ENCODE results near the gene SIGLEC1. TPM values are rescaled to one million over a fixed set of nuclear protein-coding genes. Genes with fewer than 3 reads are reported as not detected.

Gene SIGLEC1
- total and polyA plus RNA-seq, 2 of the 8 experiments (the other 6 are each of a cell fraction or from before 2014, with no cell fraction given), result 0.02 TPM; not detected in 1

DNA sequence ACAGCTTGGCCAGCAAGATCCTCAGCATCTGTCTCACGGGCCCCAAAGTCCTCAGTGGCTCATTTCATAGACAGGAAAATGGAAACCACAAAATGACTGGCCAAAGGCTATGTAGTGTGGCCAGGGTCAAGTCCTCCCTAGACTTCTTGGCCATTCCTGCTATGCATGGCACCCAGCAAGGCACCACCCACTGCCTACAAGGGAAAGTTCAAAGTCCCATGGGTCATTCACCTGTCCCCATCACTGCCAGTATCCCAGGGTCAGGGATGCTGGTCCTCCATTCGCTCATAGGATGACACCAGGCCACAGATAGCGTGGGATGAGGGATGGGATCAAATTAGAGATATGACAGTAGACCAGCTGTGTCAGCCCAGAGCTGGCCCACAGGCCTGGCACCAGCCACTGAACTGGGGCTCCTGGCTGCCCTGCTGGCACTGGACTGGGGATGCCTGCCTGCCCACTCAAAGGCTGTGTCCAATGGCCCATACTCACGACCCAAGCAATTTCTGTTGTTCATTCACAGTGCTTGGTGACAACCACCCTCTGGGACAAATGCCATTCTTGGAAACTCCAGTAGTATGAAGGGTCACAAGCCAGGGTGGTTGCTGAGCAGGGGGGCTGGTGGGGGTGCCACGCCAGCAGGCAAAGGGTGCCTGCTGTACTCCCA is 43.5 kb upstream of the SIGLEC1 start (continued):
- no peak for TF ChIP-seq NRF1 (IDR thresholded peaks at IDR 0.05; ENCODE audit: low read depth, low read length)
- TF ChIP-seq CBX8 (IDR thresholded peaks at IDR 0.05; ENCODE audit: borderline replicate concordance, low read depth, low read length), result no peak
- TF ChIP-seq CEBPB (IDR thresholded peaks at IDR 0.05; ENCODE audit: low read depth, low read length), result no peak
- no peak for TF ChIP-seq SRF (IDR thresholded peaks at IDR 0.05; ENCODE audit: low read depth, low read length)

All from H1 (cell line).